ENCODE data around the gene RAD21L1.
"Not testable (repeated sequence)": the region's sequence is repeated elsewhere in the genome, so short reads cannot be mapped to it uniquely, and the experiment has no call there.

Gene RAD21L1

DNA sequence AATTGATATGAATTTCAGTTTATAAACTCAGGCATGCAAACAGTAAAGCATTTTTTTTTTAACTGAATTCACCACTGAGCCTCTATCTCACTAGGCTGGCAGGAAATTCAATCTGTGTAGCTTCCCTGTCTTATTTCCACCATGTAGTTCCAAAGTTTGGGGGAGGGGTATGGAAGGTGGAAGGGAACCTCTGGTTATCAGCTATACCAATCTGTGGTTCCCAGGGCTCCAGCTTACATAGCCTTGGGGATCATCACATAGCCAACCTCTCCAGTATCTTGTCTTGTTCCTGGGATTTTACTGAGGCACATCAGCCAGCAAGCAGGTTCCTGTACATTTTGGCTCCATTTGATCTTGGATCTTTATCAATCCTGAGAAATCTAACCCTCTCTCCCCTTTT, 15.6 kb downstream of the RAD21L1 start:
- H3K27me3 ChIP-seq (ENCODE audit: control insufficient read depth, insufficient read depth, low read length): no peaks in the 10 kb centered on the region
- no peaks in the 10 kb centered on the region for H3K4me1 ChIP-seq (ENCODE audit: control insufficient read depth, insufficient read depth, low read length)
- no peak overlapping the region for H3K4me3 ChIP-seq (ENCODE audit: low read depth, low read length)
- no peaks in the 10 kb centered on the region for H3K36me3 ChIP-seq (ENCODE audit: control insufficient read depth, insufficient read depth, low read length)
- H3K9ac ChIP-seq (ENCODE audit: low read depth, low read length): no peak overlapping the region
- H3K9me3 ChIP-seq (ENCODE audit: control insufficient read depth, insufficient read depth, low read length): no peaks in the 10 kb centered on the region

GRCh38 chr20:1242099-1242498, 16.3 kb downstream of the RAD21L1 start:
- Histone ChIP-seq H3K9ac (ENCODE audit: low read depth, low read length) (no peak overlapping the region), H3K4me1 (ENCODE audit: control insufficient read depth, insufficient read depth, low read length) (no peaks in the 10 kb centered on the region), H3K4me3 (ENCODE audit: low read depth, low read length) (no peak overlapping the region), H3K9me3 (ENCODE audit: control insufficient read depth, insufficient read depth, low read length) (no peaks in the 10 kb centered on the region), H3K36me3 (ENCODE audit: control insufficient read depth, insufficient read depth, low read length) (no peaks in the 10 kb centered on the region), H3K27me3 (ENCODE audit: control insufficient read depth, insufficient read depth, low read length) (no peaks in the 10 kb centered on the region)

GRCh38 chr20:1242530-1242929, 16.7 kb downstream of the RAD21L1 start:
- Histone ChIP-seq H3K9me3 (ENCODE audit: control insufficient read depth, insufficient read depth, low read length) (no peaks in the 10 kb centered on the region), H3K36me3 (ENCODE audit: control insufficient read depth, insufficient read depth, low read length) (no peaks in the 10 kb centered on the region), H3K27me3 (ENCODE audit: control insufficient read depth, insufficient read depth, low read length) (no peaks in the 10 kb centered on the region), H3K9ac (ENCODE audit: low read depth, low read length) (no peak overlapping the region), H3K4me3 (ENCODE audit: low read depth, low read length) (no peak overlapping the region), H3K4me1 (ENCODE audit: control insufficient read depth, insufficient read depth, low read length) (no peaks in the 10 kb centered on the region)

- Histone ChIP-seq H3K9ac (ENCODE audit: low read depth, low read length) (no peak overlapping the region), H3K4me1 (ENCODE audit: control insufficient read depth, insufficient read depth, low read length) (no peaks in the 10 kb centered on the region), H3K9me3 (ENCODE audit: control insufficient read depth, insufficient read depth, low read length) (no peaks in the 10 kb centered on the region), H3K27me3 (ENCODE audit: control insufficient read depth, insufficient read depth, low read length) (no peaks in the 10 kb centered on the region), H3K36me3 (ENCODE audit: control insufficient read depth, insufficient read depth, low read length) (no peaks in the 10 kb centered on the region), H3K4me3 (ENCODE audit: low read depth, low read length) (no peak overlapping the region)
Measured at GRCh38 chr20:1245578-1245977, 19.7 kb downstream of the RAD21L1 start.

GRCh38 chr20:1247689-1248088, 21.8 kb downstream of the RAD21L1 start:
- Histone ChIP-seq H3K27me3 (ENCODE audit: control insufficient read depth, insufficient read depth, low read length) (no peaks in the 10 kb centered on the region), H3K4me3 (ENCODE audit: low read depth, low read length) (no peak overlapping the region), H3K36me3 (ENCODE audit: control insufficient read depth, insufficient read depth, low read length) (no peaks in the 10 kb centered on the region), H3K9me3 (ENCODE audit: control insufficient read depth, insufficient read depth, low read length) (no peaks in the 10 kb centered on the region), H3K4me1 (ENCODE audit: control insufficient read depth, insufficient read depth, low read length) (no peaks in the 10 kb centered on the region), H3K9ac (ENCODE audit: low read depth, low read length) (no peak overlapping the region)

DNA sequence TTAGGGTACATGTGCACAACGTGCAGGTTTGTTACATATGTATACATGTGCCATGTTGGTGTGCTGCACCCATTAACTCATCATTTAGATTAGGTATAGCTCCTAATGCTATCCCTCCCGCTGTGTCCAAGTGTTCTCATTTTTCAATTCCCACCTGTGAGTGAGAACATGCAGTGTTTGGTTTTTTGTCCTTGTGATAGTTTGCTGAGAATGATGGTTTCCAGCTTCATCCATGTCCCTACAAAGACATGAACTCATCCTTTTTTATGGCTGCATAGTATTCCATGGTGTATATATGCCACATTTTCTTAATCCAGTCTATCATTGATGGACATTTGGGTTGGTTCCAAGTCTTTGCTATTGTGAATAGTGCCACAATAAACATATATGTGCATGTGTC, 24.4 kb downstream of the RAD21L1 start:
- not testable (repeated sequence) for H3K9ac ChIP-seq (ENCODE audit: low read depth, low read length); H3K9me3 ChIP-seq (ENCODE audit: control insufficient read depth, insufficient read depth, low read length); H3K4me3 ChIP-seq (ENCODE audit: low read depth, low read length); H3K4me1 ChIP-seq (ENCODE audit: control insufficient read depth, insufficient read depth, low read length); H3K27me3 ChIP-seq (ENCODE audit: control insufficient read depth, insufficient read depth, low read length); H3K36me3 ChIP-seq (ENCODE audit: control insufficient read depth, insufficient read depth, low read length)

- no peaks in the 10 kb centered on the region for H3K9me3 ChIP-seq (ENCODE audit: control insufficient read depth, insufficient read depth, low read length)
- H3K36me3 ChIP-seq (ENCODE audit: control insufficient read depth, insufficient read depth, low read length): no peaks in the 10 kb centered on the region
- no peak overlapping the region for H3K9ac ChIP-seq (ENCODE audit: low read depth, low read length)
- H3K4me3 ChIP-seq (ENCODE audit: low read depth, low read length): no peak overlapping the region
- H3K27me3 ChIP-seq (ENCODE audit: control insufficient read depth, insufficient read depth, low read length): no peaks in the 10 kb centered on the region
- no peaks in the 10 kb centered on the region for H3K4me1 ChIP-seq (ENCODE audit: control insufficient read depth, insufficient read depth, low read length)
Measured at GRCh38 chr20:1252416-1252815, 26.6 kb downstream of the RAD21L1 start.

DNA sequence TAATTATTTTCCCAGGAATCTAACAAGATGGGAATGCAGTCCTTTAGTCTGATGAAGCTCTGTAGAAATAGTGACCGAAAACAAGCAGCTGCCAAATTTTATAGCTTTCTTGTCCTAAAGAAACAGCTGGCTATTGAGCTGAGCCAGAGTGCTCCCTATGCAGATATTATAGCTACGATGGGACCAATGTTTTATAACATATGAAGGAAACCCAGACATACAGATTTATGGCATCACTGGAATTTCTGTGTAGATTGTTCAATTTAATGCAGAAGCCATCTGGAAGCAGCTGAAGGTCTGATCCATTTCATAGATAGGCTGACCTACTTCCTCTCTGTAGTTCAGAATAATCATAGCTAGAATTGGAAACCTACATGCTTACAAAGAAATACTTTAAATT, 28.4 kb downstream of the RAD21L1 start:
- no peaks in the 10 kb centered on the region for H3K36me3 ChIP-seq (ENCODE audit: control insufficient read depth, insufficient read depth, low read length)
- H3K9ac ChIP-seq (ENCODE audit: low read depth, low read length): no peak overlapping the region
- H3K27me3 ChIP-seq (ENCODE audit: control insufficient read depth, insufficient read depth, low read length): no peaks in the 10 kb centered on the region
- H3K4me1 ChIP-seq (ENCODE audit: control insufficient read depth, insufficient read depth, low read length): no peaks in the 10 kb centered on the region
- no peak overlapping the region for H3K4me3 ChIP-seq (ENCODE audit: low read depth, low read length)
- no peaks in the 10 kb centered on the region for H3K9me3 ChIP-seq (ENCODE audit: control insufficient read depth, insufficient read depth, low read length)

DNA sequence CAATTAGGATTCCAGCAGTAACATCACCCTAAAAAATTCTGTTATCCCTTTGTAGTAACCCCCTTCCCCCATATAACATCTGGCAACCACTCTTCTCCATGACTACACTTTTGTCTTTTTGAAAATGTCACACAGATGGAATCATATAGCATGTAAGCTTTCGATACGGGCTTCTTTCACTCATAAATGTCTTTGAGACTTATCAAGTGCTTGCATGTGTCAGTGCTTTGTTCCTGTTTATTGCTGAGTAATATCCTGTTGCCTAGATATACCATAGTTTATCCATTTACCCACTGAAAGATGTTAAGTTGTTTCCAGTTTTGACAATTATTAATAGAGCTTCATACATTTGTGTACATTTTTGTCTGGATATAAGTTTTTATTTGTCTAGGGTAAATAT, 29.8 kb downstream of the RAD21L1 start:
- Histone ChIP-seq H3K36me3 (ENCODE audit: control insufficient read depth, insufficient read depth, low read length) (no peaks in the 10 kb centered on the region), H3K27me3 (ENCODE audit: control insufficient read depth, insufficient read depth, low read length) (no peaks in the 10 kb centered on the region), H3K9me3 (ENCODE audit: control insufficient read depth, insufficient read depth, low read length) (no peaks in the 10 kb centered on the region), H3K9ac (ENCODE audit: low read depth, low read length) (no peak overlapping the region), H3K4me3 (ENCODE audit: low read depth, low read length) (no peak overlapping the region), H3K4me1 (ENCODE audit: control insufficient read depth, insufficient read depth, low read length) (no peaks in the 10 kb centered on the region)

GRCh38 chr20:1263853-1264252, 38.0 kb downstream of the RAD21L1 start:
- H3K4me3 ChIP-seq (ENCODE audit: low read depth, low read length): no peak overlapping the region
- H3K4me1 ChIP-seq (ENCODE audit: control insufficient read depth, insufficient read depth, low read length): peaks cover 7% of the 10 kb centered on the region
- peaks cover 11% of the 10 kb centered on the region for H3K27me3 ChIP-seq (ENCODE audit: control insufficient read depth, insufficient read depth, low read length)
- H3K36me3 ChIP-seq (ENCODE audit: control insufficient read depth, insufficient read depth, low read length): no peaks in the 10 kb centered on the region
- H3K9ac ChIP-seq (ENCODE audit: low read depth, low read length): no peak overlapping the region
- no peaks in the 10 kb centered on the region for H3K9me3 ChIP-seq (ENCODE audit: control insufficient read depth, insufficient read depth, low read length)

GRCh38 chr20:1264727-1265126, 38.9 kb downstream of the RAD21L1 start:
- peaks cover 7% of the 10 kb centered on the region for H3K4me1 ChIP-seq (ENCODE audit: control insufficient read depth, insufficient read depth, low read length)
- H3K36me3 ChIP-seq (ENCODE audit: control insufficient read depth, insufficient read depth, low read length): no peaks in the 10 kb centered on the region
- no peak overlapping the region for H3K9ac ChIP-seq (ENCODE audit: low read depth, low read length)
- H3K4me3 ChIP-seq (ENCODE audit: low read depth, low read length): no peak overlapping the region
- peaks cover 11% of the 10 kb centered on the region for H3K27me3 ChIP-seq (ENCODE audit: control insufficient read depth, insufficient read depth, low read length)
- H3K9me3 ChIP-seq (ENCODE audit: control insufficient read depth, insufficient read depth, low read length): no peaks in the 10 kb centered on the region

DNA sequence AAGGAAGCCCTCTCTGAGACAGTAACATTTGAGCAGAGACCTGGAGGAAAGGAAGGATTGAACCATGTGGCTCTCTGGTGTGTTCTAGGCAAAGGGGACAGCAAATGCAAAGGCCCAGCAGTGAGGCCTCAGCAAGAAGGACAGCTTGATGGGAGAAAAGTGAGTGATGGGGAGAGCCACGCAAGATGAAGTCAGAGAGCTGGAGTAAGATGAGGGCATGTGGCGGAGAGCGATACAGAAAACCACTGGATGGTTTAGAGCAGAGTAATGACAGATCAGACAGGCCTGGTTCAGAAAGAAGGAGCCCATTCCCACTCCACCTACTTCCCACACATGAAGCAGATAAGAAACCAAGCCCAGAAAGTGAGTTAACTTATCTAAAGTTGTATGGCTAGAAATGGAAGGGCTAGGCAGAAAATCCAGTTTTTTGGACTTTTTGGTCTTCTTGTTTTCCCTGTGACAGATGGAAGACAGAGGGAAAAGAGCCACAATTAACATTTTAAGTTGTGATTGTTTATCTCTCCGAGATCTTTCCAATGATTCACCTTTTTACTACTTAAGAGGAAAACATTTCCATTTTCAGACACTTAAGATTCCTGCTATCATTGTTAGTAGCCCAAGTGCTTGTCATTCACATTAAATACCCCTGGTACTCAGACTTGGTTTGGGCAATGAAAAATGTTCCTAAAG, 39.5 kb downstream of the RAD21L1 start:
- H3K4me3 ChIP-seq (ENCODE audit: low read depth, low read length): peak overlapping the region; percentile 64
- H3K9ac ChIP-seq (ENCODE audit: low read depth, low read length): no peak overlapping the region
- peaks cover 11% of the 10 kb centered on the region for H3K27me3 ChIP-seq (ENCODE audit: control insufficient read depth, insufficient read depth, low read length)

GRCh38 chr20:1265916-1266166, 40.0 kb downstream of the RAD21L1 start:
- H3K36me3 ChIP-seq (ENCODE audit: control insufficient read depth, insufficient read depth, low read length): no peaks in the 10 kb centered on the region
- no peaks in the 10 kb centered on the region for H3K9me3 ChIP-seq (ENCODE audit: control insufficient read depth, insufficient read depth, low read length)
- H3K9ac ChIP-seq (ENCODE audit: low read depth, low read length): no peak overlapping the region
- peaks cover 7% of the 10 kb centered on the region for H3K4me1 ChIP-seq (ENCODE audit: control insufficient read depth, insufficient read depth, low read length)
- H3K27me3 ChIP-seq (ENCODE audit: control insufficient read depth, insufficient read depth, low read length): peaks cover 11% of the 10 kb centered on the region
- peak overlapping the region; percentile 64 for H3K4me3 ChIP-seq (ENCODE audit: low read depth, low read length)

More for the DNA sequence above, 39.5 kb downstream of the RAD21L1 start:
- H3K9me3 ChIP-seq (ENCODE audit: control insufficient read depth, insufficient read depth, low read length): no peaks in the 10 kb centered on the region
- no peaks in the 10 kb centered on the region for H3K36me3 ChIP-seq (ENCODE audit: control insufficient read depth, insufficient read depth, low read length)
- peaks cover 7% of the 10 kb centered on the region for H3K4me1 ChIP-seq (ENCODE audit: control insufficient read depth, insufficient read depth, low read length)
